SH-SY5Y (cell line): ENCODE data around the gene GCN1.

ENCODE experiments used
- GATA2 ChIP-seq: IDR thresholded peaks from 2 replicates; pipeline ENCODE4 v1.6.1; 2011; ENCODE audit warnings: mild to moderate bottlenecking, low read depth, low read length
- GATA3 ChIP-seq: IDR thresholded peaks from 2 replicates; pipeline ENCODE4 v1.6.1; 2011; ENCODE audit warnings: low read depth, mild to moderate bottlenecking, low read length, moderate library complexity

Gene GCN1

GRCh38 chr12:120234643-120235368 is 40.3 kb upstream of the GCN1 start:
- TF ChIP-seq GATA2 (peak; percentile 55), GATA3 (no peak)

- no peak for TF ChIP-seq GATA2
- no peak for TF ChIP-seq GATA3
Measured at GRCh38 chr12:120231316-120232011, 36.9 kb upstream of the GCN1 start.

GRCh38 chr12:120230974-120231315 is 36.4 kb upstream of the GCN1 start:
- TF ChIP-seq GATA2 (no peak), GATA3 (no peak)

- TF ChIP-seq GATA2 (no peak), GATA3 (no peak)
Measured at GRCh38 chr12:120230326-120230973, 35.9 kb upstream of the GCN1 start.

GRCh38 chr12:120229487-120230325 is 35.2 kb upstream of the GCN1 start:
- no peak for TF ChIP-seq GATA3
- peak; percentile 78 for TF ChIP-seq GATA2

GRCh38 chr12:120229071-120229486 is 34.6 kb upstream of the GCN1 start:
- TF ChIP-seq GATA3 (no peak), GATA2 (no peak)

GRCh38 chr12:120228291-120229070 is 34.0 kb upstream of the GCN1 start:
- TF ChIP-seq GATA3 (no peak), GATA2 (no peak)

- TF ChIP-seq GATA2: no peak
- no peak for TF ChIP-seq GATA3
Measured at GRCh38 chr12:120228041-120228290, 33.5 kb upstream of the GCN1 start.

GRCh38 chr12:120227233-120228040 is 32.9 kb upstream of the GCN1 start:
- TF ChIP-seq GATA2: no peak
- no peak for TF ChIP-seq GATA3

GRCh38 chr12:120225852-120226640 is 31.5 kb upstream of the GCN1 start:
- TF ChIP-seq GATA3: no peak
- no peak for TF ChIP-seq GATA2

GRCh38 chr12:120225200-120225558 is 30.7 kb upstream of the GCN1 start:
- no peak for TF ChIP-seq GATA2
- TF ChIP-seq GATA3: no peak
